IMR-90 (cell line): Measurements from ENCODE around the gene RABGGTA. TPM values are rescaled to one million over a fixed set of nuclear protein-coding genes. Genes with fewer than 3 reads are reported as not detected.

Source experiments
- ATAC-seq: fragments of 200-7000 bp; cut with Tn5 transposase; 2 replicates; pipeline ENCODE4 v1.9.1; 2020; ENCODE audit warnings: low read depth, mild to moderate bottlenecking, moderate library complexity
- BruUV-seq: library from RNA; stranded (reverse); fragments of 400-500 nt; replicated peaks from 2 replicates; lab custom pipeline; 2021; lab: Mats Ljungman, UMichigan
- CTCF ChIA-PET: fragments of 300-600 bp; formaldehyde crosslinking; extraction: SDS; loops from one replicate; lab custom pipeline; 2021; ENCODE audit warnings: antibody characterized with exemption; lab: Yijun Ruan, JAX
- POLR2A ChIA-PET: fragments of 300-600 bp; sonication (Branson Sonifier 250); formaldehyde crosslinking; loops from one replicate; lab custom pipeline; 2022; ENCODE audit warnings: antibody characterized with exemption; ENCODE audit not compliant: unreplicated experiment; lab: Charles Lee
- DNase-seq: peaks from one replicate; pipeline ENCODE4 v3.0.0; 2013
- H2AFZ ChIP-seq: replicated peaks from 2 replicates; pipeline ENCODE3; 2013; ENCODE audit warnings: low read length, mild to moderate bottlenecking; ENCODE audit not compliant: poor library complexity
- H2AK5ac ChIP-seq: 2 replicates; pipeline ENCODE4 v1.6.1; 2013; ENCODE audit warnings: low read depth, low read length, inconsistent platforms
- H2AK9ac ChIP-seq: replicated peaks from 2 replicates; pipeline ENCODE3; 2013; ENCODE audit warnings: mild to moderate bottlenecking, low read depth, low read length, moderate library complexity; ENCODE audit not compliant: poor library complexity
- H2BK120ac ChIP-seq: 2 replicates; pipeline ENCODE4 v1.6.1; 2013; ENCODE audit warnings: low read depth, low read length, inconsistent platforms
- H2BK15ac ChIP-seq: 3 replicates; pipeline ENCODE4 v1.6.1; 2013; ENCODE audit warnings: low read depth, low read length, inconsistent platforms
- H2BK20ac ChIP-seq: 2 replicates; pipeline ENCODE4 v1.6.1; 2013; ENCODE audit warnings: low read depth, mild to moderate bottlenecking, inconsistent platforms, low read length, moderate library complexity
- H2BK5ac ChIP-seq: 2 replicates; pipeline ENCODE4 v1.6.1; 2013; ENCODE audit warnings: mild to moderate bottlenecking, low read depth, low read length, inconsistent platforms; ENCODE audit not compliant: poor library complexity, severe bottlenecking
- H3K14ac ChIP-seq: replicated peaks from 2 replicates; pipeline ENCODE4 v1.6.1; 2013; ENCODE audit warnings: low read depth, low read length, inconsistent platforms
- H3K18ac ChIP-seq: 2 replicates; pipeline ENCODE4 v1.6.1; 2013; ENCODE audit warnings: low read depth, low read length, control low read depth
- H3K23ac ChIP-seq: 2 replicates; pipeline ENCODE4 v1.6.1; 2013; ENCODE audit warnings: low read depth, low read length, inconsistent platforms
- H3K27ac ChIP-seq: 2 replicates; pipeline ENCODE4 v1.5.1; 2013; ENCODE audit warnings: mild to moderate bottlenecking, control low read depth, low read length; ENCODE audit not compliant: insufficient read depth
- H3K27me3 ChIP-seq: 2 replicates; pipeline ENCODE4 v1.6.1; 2013; ENCODE audit warnings: low read length; ENCODE audit not compliant: control insufficient read depth, insufficient read depth
- H3K36me3 ChIP-seq: 2 replicates; pipeline ENCODE4 v1.6.1; 2013; ENCODE audit warnings: low read length, mixed read lengths; ENCODE audit not compliant: control insufficient read depth, insufficient read depth
- H3K4ac ChIP-seq: 2 replicates; pipeline ENCODE4 v1.6.1; 2013; ENCODE audit warnings: low read depth, low read length, inconsistent platforms
- H3K4me1 ChIP-seq: 2 replicates; pipeline ENCODE4 v1.6.1; 2013; ENCODE audit warnings: low read length, mixed read lengths; ENCODE audit not compliant: control insufficient read depth, insufficient read depth
- H3K4me2 ChIP-seq: 2 replicates; pipeline ENCODE4 v1.6.1; 2013; ENCODE audit warnings: low read depth, mild to moderate bottlenecking, control low read depth, low read length, moderate library complexity
- H3K4me3 ChIP-seq: 2 replicates; pipeline ENCODE4 v1.5.1; 2013; ENCODE audit warnings: low read depth, mild to moderate bottlenecking, control low read depth, low read length, moderate library complexity; ENCODE audit not compliant: insufficient read depth
- H3K56ac ChIP-seq: 2 replicates; pipeline ENCODE4 v1.6.1; 2013; ENCODE audit warnings: low read length, inconsistent platforms; ENCODE audit not compliant: insufficient read depth; ENCODE audit errors: extremely low read depth
- H3K79me1 ChIP-seq, 2 experiments: 2 replicates each; pipeline ENCODE4 v1.6.1; 2013; ENCODE audit warnings: low read length in 2 of 2, inconsistent platforms in 1 of 2, low read depth in 1 of 2
- H3K9ac ChIP-seq: 2 replicates; pipeline ENCODE4 v1.6.1; 2013; ENCODE audit warnings: low read depth, low read length, control low read depth
- H3K9me1 ChIP-seq: 2 replicates; pipeline ENCODE4 v1.6.1; 2013; ENCODE audit warnings: low read length, inconsistent platforms; ENCODE audit not compliant: insufficient read depth
- H3K9me3 ChIP-seq: 2 replicates; pipeline ENCODE4 v1.6.1; 2013; ENCODE audit warnings: low read length; ENCODE audit not compliant: control insufficient read depth, insufficient read depth
- H4K20me1 ChIP-seq: 2 replicates; pipeline ENCODE4 v1.6.1; 2013; ENCODE audit warnings: low read length, inconsistent platforms; ENCODE audit not compliant: insufficient read depth
- H4K5ac ChIP-seq: 2 replicates; pipeline ENCODE4 v1.6.1; 2013; ENCODE audit warnings: mild to moderate bottlenecking, low read depth, low read length, control low read depth
- H4K8ac ChIP-seq, 2 experiments: 2 replicates each; pipeline ENCODE4 v1.6.1; 2013; ENCODE audit warnings: low read depth in 2 of 2, low read length in 2 of 2, control low read depth in 1 of 2, inconsistent platforms in 1 of 2
- H4K91ac ChIP-seq: 2 replicates; pipeline ENCODE4 v1.6.1; 2013; ENCODE audit warnings: low read depth, low read length, inconsistent platforms; ENCODE audit not compliant: insufficient read depth
- BHLHE40 ChIP-seq: fragments of 150-350 bp; IDR thresholded peaks from 2 replicates; pipeline ENCODE4 v1.6.1; 2016; ENCODE audit warnings: mild to moderate bottlenecking, low read depth, low read length
- CEBPB ChIP-seq: IDR thresholded peaks from 2 replicates; pipeline ENCODE4 v1.6.1; 2012; ENCODE audit warnings: low read depth, low read length, improper control_type of control experiment
- CHD1 ChIP-seq: IDR thresholded peaks from 2 replicates; pipeline ENCODE4 v1.6.1; 2012; ENCODE audit warnings: low read depth, low read length, improper control_type of control experiment
- CTCF ChIP-seq: conservative IDR thresholded peaks from 2 replicates; pipeline ENCODE4 v1.5.1; 2012; ENCODE audit warnings: mild to moderate bottlenecking, low read depth, low read length, improper control_type of control experiment
- FOS ChIP-seq: fragments of 150-350 bp; IDR thresholded peaks from 2 replicates; pipeline ENCODE4 v1.6.1; 2016; ENCODE audit warnings: low read depth, low read length
- MAFK ChIP-seq: IDR thresholded peaks from 2 replicates; pipeline ENCODE4 v1.6.1; 2012; ENCODE audit warnings: low read depth, low read length, improper control_type of control experiment
- MAZ ChIP-seq: IDR thresholded peaks from 2 replicates; pipeline ENCODE4 v1.6.1; 2012; ENCODE audit warnings: low read depth, mild to moderate bottlenecking, low read length, improper control_type of control experiment, moderate library complexity, borderline replicate concordance
- MXI1 ChIP-seq: IDR thresholded peaks from 2 replicates; pipeline ENCODE4 v1.6.1; 2012; ENCODE audit warnings: low read depth, mild to moderate bottlenecking, low read length, moderate library complexity, borderline replicate concordance
- NFE2L2 ChIP-seq: fragments of 150-350 bp; IDR thresholded peaks from 2 replicates; pipeline ENCODE4 v1.6.1; 2016; ENCODE audit warnings: low read depth, mild to moderate bottlenecking, low read length
- POLR2A ChIP-seq: IDR thresholded peaks from 2 replicates; pipeline ENCODE4 v1.6.1; 2012; ENCODE audit warnings: mild to moderate bottlenecking, low read depth, low read length
- RCOR1 ChIP-seq: IDR thresholded peaks from 2 replicates; pipeline ENCODE4 v1.6.1; 2012; ENCODE audit warnings: mild to moderate bottlenecking, low read length, improper control_type of control experiment; ENCODE audit not compliant: insufficient replicate concordance
- RFX5 ChIP-seq: IDR thresholded peaks from 2 replicates; pipeline ENCODE4 v1.8.0; 2012; ENCODE audit warnings: low read depth, mild to moderate bottlenecking, low read length, moderate library complexity
- SMC3 ChIP-seq: fragments of 150-350 bp; IDR thresholded peaks from 2 replicates; pipeline ENCODE4 v1.6.1; 2016; ENCODE audit warnings: low read depth, mild to moderate bottlenecking, antibody characterized with exemption, low read length, moderate library complexity
- USF2 ChIP-seq: fragments of 150-350 bp; IDR thresholded peaks from 2 replicates; pipeline ENCODE4 v1.6.1; 2017; ENCODE audit warnings: mild to moderate bottlenecking, antibody characterized with exemption, low read length, low read depth
- WGBS, 2 experiments: methylation state at CpG; one replicate each; pipeline versions ENCODE4 v1.1.5 to v1.1.7; 2013; ENCODE audit warnings: missing lambda C conversion rate in 2 of 2; ENCODE audit not compliant: insufficient read length in 1 of 2; ENCODE audit errors: extremely low coverage in 2 of 2; 5-methylcytosine and 5-hydroxymethylcytosine counted together
- dilution Hi-C: fragments of 300-500 bp; cut with HindIII; formaldehyde crosslinking; loops from one replicate; pipeline ENCODE4 v1.14.3; 2018; ENCODE audit warnings: low sequenced_read_pairs; ENCODE audit not compliant: unreplicated experiment
- in situ Hi-C: fragments of 300-500 bp; cut with MboI; formaldehyde crosslinking; loops from 3 replicates; pipeline ENCODE4 v1.14.3; 2019; ENCODE audit warnings: low sequenced_read_pairs, inconsistent platforms, mixed read lengths
- intact Hi-C: fragments of 100-400 bp; cut with micrococcal nuclease; formaldehyde crosslinking; loops from 2 replicates; pipeline ENCODE4 v1.10.0; 2022
- polyA plus RNA-seq, 3 experiments: library from polyadenylated mRNA; depleted of rRNA; stranded (reverse); fragments of >200 nt; gene quantifications; 2 replicates each; pipeline ENCODE4 v1.2.3, GENCODE V29; 2012; ENCODE audit warnings: low replicate concordance in 1 of 3
- total RNA-seq: library from RNA; depleted of rRNA; stranded (reverse); fragments of >200 nt; gene quantifications from 2 replicates; pipeline ENCODE4 v1.2.3, GENCODE V29; 2012

Gene RABGGTA
- total and polyA plus RNA-seq, 2 of the 4 experiments (the other 2 are of a cell fraction): 25.6 to 55.6 TPM

DNA sequence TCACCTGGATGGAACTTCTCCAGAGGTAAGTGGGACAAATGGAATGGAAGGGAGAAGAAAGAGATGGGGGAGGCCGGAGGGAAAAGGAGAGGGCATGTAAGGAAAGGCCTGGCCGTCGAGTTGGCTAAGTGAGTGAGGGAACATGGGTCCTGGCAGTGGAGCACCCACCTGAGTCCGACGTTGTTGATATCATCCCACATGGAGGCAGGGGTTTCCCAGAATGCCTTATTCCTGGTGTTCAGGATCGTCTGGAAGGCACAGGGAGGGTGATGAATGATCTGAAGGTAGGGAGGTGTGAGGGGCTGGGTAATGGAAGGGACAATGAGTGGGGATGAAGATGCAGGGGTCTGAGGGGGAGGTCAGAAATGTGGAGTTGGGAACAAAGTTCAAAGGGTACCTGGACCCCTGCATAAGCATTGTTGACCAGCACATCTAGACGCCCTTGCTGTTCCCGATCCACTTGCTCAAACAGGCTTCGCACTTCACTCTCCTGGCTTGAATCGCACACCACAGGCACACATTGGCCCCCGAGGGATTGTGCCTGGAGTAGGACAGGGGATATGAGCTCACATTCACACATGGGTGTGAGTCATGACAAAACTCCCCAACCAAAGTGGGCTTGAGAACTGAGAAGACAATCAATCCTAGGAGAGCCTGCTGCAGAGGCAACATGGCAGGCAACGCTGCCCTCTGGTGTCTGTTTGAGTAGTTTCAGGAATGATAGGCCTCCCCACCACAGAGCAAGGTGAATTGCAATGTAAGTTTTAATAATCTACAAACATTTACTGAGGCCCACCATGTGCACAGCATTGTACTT lies 25.2 kb upstream of the RABGGTA start (continued):
- TF ChIP-seq RFX5: no peak
- no peak for TF ChIP-seq MAFK
- peak; percentile 67; the same call in 1 of the 2 replicates for TF ChIP-seq BHLHE40
- TF ChIP-seq CHD1: no peak
- TF ChIP-seq RCOR1: no peak

- Histone ChIP-seq H3K4me2 (no peak overlapping the region), H3K9me1 (no peaks in the 10 kb centered on the region), H3K56ac (no peak overlapping the region), H3K4me3 (no peak overlapping the region), H4K20me1 (no peaks in the 10 kb centered on the region), H3K23ac (no peak overlapping the region), H3K9me3 (no peaks in the 10 kb centered on the region), H3K18ac (no peak overlapping the region), H3K36me3 (peaks cover 28% of the 10 kb centered on the region), H3K4me1 (peaks cover 3% of the 10 kb centered on the region), H4K5ac (no peak overlapping the region), H2AK5ac (no peak overlapping the region), H2BK5ac (no peak overlapping the region), H2BK120ac (no peak overlapping the region), H2BK20ac (no peak overlapping the region), H2AFZ (no peak overlapping the region), H2BK15ac (no peak overlapping the region), H3K79me1 (peaks cover 2 to 15% of the 10 kb centered on the region in 2 experiments; a peak in 2 of 4 replicates), H4K91ac (no peak overlapping the region), H3K27ac (no peak overlapping the region), H2AK9ac (no peak overlapping the region), H3K9ac (no peak overlapping the region), H3K4ac (no peak overlapping the region), H4K8ac (no peak overlapping the region), H3K27me3 (no peaks in the 10 kb centered on the region), H3K14ac (no peak overlapping the region)
- POLR2A ChIA-PET: no interaction called here
- in situ Hi-C loops (no loop called here), dilution Hi-C loops (no loop called here), intact Hi-C loops (loop anchor here (10.0 kb wide), 1 partner anchor 309 kb away; the partner anchor contains the start of gene DHRS4L2)
- no TSS peak for BruUV-seq
- CTCF ChIA-PET: interaction anchor here (2.1 kb wide), 1 partner anchor 14 kb away, joined by 5 read pairs; the partner anchor contains the start of gene CIDEB
- WGBS, 2 experiments: no CpG with 5 or more reads among the region's 2 CpGs
- ATAC-seq (no peak), DNase-seq (no peak)
- TF ChIP-seq NFE2L2: no peak
- TF ChIP-seq POLR2A: no peak
- no peak for TF ChIP-seq RFX5
- TF ChIP-seq CEBPB: no peak
- TF ChIP-seq RCOR1: no peak
- TF ChIP-seq CTCF: no peak
- no peak for TF ChIP-seq SMC3
- TF ChIP-seq CHD1: no peak
- no peak for TF ChIP-seq FOS
- TF ChIP-seq USF2: no peak
- no peak for TF ChIP-seq BHLHE40
- no peak for TF ChIP-seq MAZ
- TF ChIP-seq MXI1: no peak
Measured at GRCh38 chr14:24293525-24293924, 22.1 kb upstream of the RABGGTA start.
